Breast epithelium (tissue), 4 donors: ENCODE results near the gene WWOX. TPM values are rescaled to one million over a fixed set of nuclear protein-coding genes. Genes with fewer than 3 reads are reported as not detected.

Experiments
- DNase-seq, 2 donors: peaks; one replicate each; pipeline ENCODE4 v3.0.0-alpha.2; 2019; ENCODE audit warnings: low spot score in 2 of 2
- H3K27ac ChIP-seq, 2 donors: fragments of 200-600 bp; sonication (generic) in 1 of 2; one replicate each; pipeline ENCODE4 v1.5.1; 2016 to 2019; ENCODE audit warnings: mild to moderate bottlenecking in 1 of 2
- H3K27me3 ChIP-seq, 2 donors: fragments of 200-600 bp; sonication (generic) in 1 of 2; one replicate each; pipeline versions ENCODE4 v1.5.1 to v1.6.0; 2017 to 2019; ENCODE audit warnings: control low read depth in 1 of 2, mild to moderate bottlenecking in 1 of 2
- H3K36me3 ChIP-seq: fragments of 200-600 bp; one replicate; pipeline ENCODE4 v1.5.1; 2019
- H3K4me1 ChIP-seq, 2 donors: fragments of 200-600 bp; sonication (generic); one replicate each; pipeline ENCODE4 v1.5.1; 2016 to 2019; ENCODE audit warnings: control low read depth in 1 of 2
- H3K4me3 ChIP-seq, 3 donors: fragments of 200-600 bp; sonication (generic); 1 replicate in 2 of 3; 2 replicates in 1 of 3; pipeline ENCODE4 v1.5.1; 2016 to 2019; ENCODE audit warnings: mild to moderate bottlenecking in 3 of 3, moderate library complexity in 2 of 3
- H3K9me3 ChIP-seq, 2 donors: fragments of 200-600 bp; sonication (generic) in 1 of 2; one replicate each; pipeline ENCODE4 v1.5.1; 2016 to 2019; ENCODE audit warnings: control low read depth in 1 of 2
- CTCF ChIP-seq, 3 donors: fragments of 450-650 bp; IDR thresholded peaks; one replicate each; pipeline ENCODE4 v1.5.1; 2016 to 2017; ENCODE audit warnings: antibody characterized with exemption in 3 of 3, mild to moderate bottlenecking in 3 of 3, moderate library complexity in 3 of 3
- POLR2A ChIP-seq: fragments of 450-650 bp; IDR thresholded peaks from one replicate; pipeline ENCODE4 v1.6.1; 2016; ENCODE audit warnings: antibody characterized with exemption, mild to moderate bottlenecking, moderate library complexity
- POLR2AphosphoS5 ChIP-seq, 3 donors: sonication (generic); formaldehyde crosslinking; IDR thresholded peaks; one replicate each; pipeline ENCODE4 v1.6.1; 2017; ENCODE audit warnings: antibody characterized with exemption in 3 of 3
- intact Hi-C: fragments of 100-400 bp; cut with DNase I; formaldehyde crosslinking; loops from one replicate; pipeline ENCODE4 v1.15.1; 2023; ENCODE audit warnings: low total_unique reads
- total RNA-seq, 3 donors: library from RNA; depleted of rRNA; stranded (reverse); fragments of >200 nt; gene quantifications; one replicate each; pipeline ENCODE4 v1.1.0, GENCODE V29; 2016

The WWOX gene
- total RNA-seq, 3 donors from 2014 or later: 42.9 to 73.6 (median 43.4) TPM

DNA sequence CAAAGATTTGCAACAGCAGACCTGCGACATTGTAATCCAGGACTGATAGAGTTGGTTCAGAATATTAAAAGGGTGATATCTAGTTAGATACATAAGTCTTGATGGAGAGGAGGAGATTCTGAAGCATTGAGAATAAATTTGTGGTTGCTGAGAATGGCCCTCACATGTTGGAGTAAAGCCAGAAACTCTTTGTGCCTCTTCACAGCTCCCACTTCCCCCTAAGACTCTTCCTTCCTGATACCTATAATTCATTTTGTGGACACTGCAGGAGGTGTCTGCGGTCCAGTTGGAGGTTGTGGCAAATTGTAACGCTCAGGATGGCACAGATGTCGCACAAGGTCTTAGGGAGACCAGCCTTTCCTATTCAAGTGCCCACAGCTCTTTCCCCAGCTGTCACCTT is 17.5 kb downstream of the WWOX start:
- intact Hi-C loops: no loop called here
- Histone ChIP-seq H3K27ac (no peak overlapping the region), H3K9me3 (no peaks in the 10 kb centered on the region), H3K36me3 (no peaks in the 10 kb centered on the region), H3K4me3 (no peak overlapping the region), H3K4me1 (no peaks in the 10 kb centered on the region), H3K27me3 (no peaks in the 10 kb centered on the region)
- DNase-seq: no peak
- TF ChIP-seq POLR2A (no peak), CTCF (IDR thresholded peaks at IDR 0.05) (no peak), POLR2AphosphoS5 (IDR thresholded peaks at IDR 0.05) (no peak)

DNA sequence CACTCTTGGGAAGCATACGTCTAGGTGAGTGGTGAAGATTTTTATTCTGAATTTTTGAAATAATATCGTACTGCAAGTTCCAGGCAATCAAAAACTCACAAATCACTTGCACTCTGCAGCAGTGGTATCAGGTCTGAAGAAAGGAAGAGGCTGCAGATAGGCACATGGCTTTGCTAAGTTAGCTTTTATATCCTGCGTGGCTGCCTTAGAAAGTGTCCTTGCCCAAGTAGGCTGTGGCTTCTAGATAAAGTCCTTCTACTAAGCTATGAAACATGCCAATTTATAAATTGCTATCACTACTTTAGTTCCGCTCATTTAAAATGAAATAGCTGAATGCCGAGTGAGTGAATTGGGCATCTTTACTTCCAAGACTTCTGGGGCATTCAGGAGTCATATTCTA is 17.9 kb downstream of the WWOX start:
- DNase-seq: no peak
- Histone ChIP-seq H3K36me3 (no peaks in the 10 kb centered on the region), H3K27me3 (no peaks in the 10 kb centered on the region), H3K27ac (no peak overlapping the region), H3K4me1 (no peaks in the 10 kb centered on the region), H3K9me3 (no peaks in the 10 kb centered on the region), H3K4me3 (no peak overlapping the region)
- intact Hi-C loops: no loop called here
- TF ChIP-seq POLR2AphosphoS5 (IDR thresholded peaks at IDR 0.05): no peak

GRCh38 chr16:78118469-78119025 is 19.1 kb downstream of the WWOX start:
- intact Hi-C loops: no loop called here
- H3K36me3 ChIP-seq: no peaks in the 10 kb centered on the region
- DNase-seq: no peak

GRCh38 chr16:78122774-78123315 is 23.4 kb downstream of the WWOX start:
- H3K4me1 ChIP-seq: no peaks in the 10 kb centered on the region
- H3K4me3 ChIP-seq: peak overlapping the region in 2 of 3 donors; percentile 26 to 33
- H3K27me3 ChIP-seq: no peaks in the 10 kb centered on the region
- peak overlapping the region; percentile 88 to 90 for H3K27ac ChIP-seq
- H3K9me3 ChIP-seq: no peaks in the 10 kb centered on the region
- no peak for TF ChIP-seq POLR2A
- TF ChIP-seq CTCF (IDR thresholded peaks at IDR 0.05): peak; percentile 56 to 76 (median 75)
- TF ChIP-seq POLR2AphosphoS5 (IDR thresholded peaks at IDR 0.05): no peak
- intact Hi-C loops: no loop called here
- H3K36me3 ChIP-seq: no peaks in the 10 kb centered on the region
- peak in 1 of 2 donors; percentile 73 for DNase-seq

More at GRCh38 chr16:78118469-78119025, 19.1 kb downstream of the WWOX start:
- TF ChIP-seq POLR2A: no peak
- TF ChIP-seq POLR2AphosphoS5 (IDR thresholded peaks at IDR 0.05): no peak
- TF ChIP-seq CTCF (IDR thresholded peaks at IDR 0.05): no peak
- Histone ChIP-seq H3K4me3 (no peak overlapping the region), H3K27ac (no peak overlapping the region), H3K9me3 (no peaks in the 10 kb centered on the region), H3K4me1 (no peaks in the 10 kb centered on the region), H3K27me3 (no peaks in the 10 kb centered on the region)

DNA sequence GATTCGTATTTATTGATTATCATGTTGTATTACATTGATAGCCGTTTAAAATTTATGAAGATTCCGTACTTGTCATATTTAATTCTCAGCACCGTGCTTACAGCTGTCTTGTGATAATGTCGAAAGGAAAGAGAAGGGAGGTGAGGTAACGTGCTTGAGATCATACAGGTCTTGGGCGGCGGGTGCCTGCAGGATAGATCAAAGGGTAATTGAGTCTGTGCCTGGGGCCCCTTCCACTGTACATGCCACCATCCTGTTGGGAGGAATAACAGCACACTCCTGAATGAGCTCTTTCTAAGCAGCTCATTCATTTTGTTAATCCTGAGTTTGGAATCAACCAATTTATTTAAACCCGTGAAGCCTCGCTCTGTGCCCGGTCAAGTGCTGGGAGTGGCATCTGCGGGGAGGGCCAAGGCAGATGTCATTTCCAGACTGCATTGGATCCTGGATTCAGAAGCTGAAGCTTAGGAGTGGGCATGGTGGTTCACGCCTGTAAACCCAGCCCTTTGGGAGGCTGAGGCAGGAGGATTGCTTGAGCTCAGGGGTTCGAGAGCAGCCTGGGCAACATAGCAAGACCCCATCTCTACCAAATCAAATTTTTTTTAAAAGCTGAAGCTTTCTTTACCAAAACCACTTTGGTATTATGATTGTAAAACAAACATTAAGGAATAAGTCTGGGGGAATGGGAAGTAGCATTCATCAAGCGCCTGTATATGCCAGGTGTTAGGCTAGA is 25.8 kb downstream of the WWOX start:
- Histone ChIP-seq H3K36me3 (no peaks in the 10 kb centered on the region), H3K27me3 (no peaks in the 10 kb centered on the region), H3K4me3 (no peak overlapping the region), H3K27ac (no peak overlapping the region), H3K9me3 (no peaks in the 10 kb centered on the region), H3K4me1 (no peaks in the 10 kb centered on the region)
- TF ChIP-seq CTCF (IDR thresholded peaks at IDR 0.05): no peak
- no peak for TF ChIP-seq POLR2AphosphoS5 (IDR thresholded peaks at IDR 0.05)
- no peak for TF ChIP-seq POLR2A
- intact Hi-C loops: no loop called here
- DNase-seq: no peak
